H9 (cell line): ENCODE results near the gene NCAM1. TPM values are rescaled to one million over a fixed set of nuclear protein-coding genes. Genes with fewer than 3 reads are reported as not detected.

Experiments used
- DNase-seq: peaks from one replicate; pipeline ENCODE4 v3.0.0-alpha.2; 2017
- H2AFZ ChIP-seq: one replicate; pipeline ENCODE4 v1.6.1; 2013; ENCODE audit warnings: mild to moderate bottlenecking, low read length, control low read depth, moderate library complexity
- H2AK5ac ChIP-seq: 2 replicates; pipeline ENCODE4 v1.6.1; 2013; ENCODE audit warnings: low read length, control low read depth, mixed read lengths; ENCODE audit not compliant: insufficient read length
- H2BK120ac ChIP-seq: one replicate; pipeline ENCODE4 v1.6.1; 2013; ENCODE audit warnings: low read depth, mild to moderate bottlenecking, low read length, control low read depth, inconsistent platforms; ENCODE audit not compliant: poor library complexity, severe bottlenecking
- H2BK12ac ChIP-seq: 2 replicates; pipeline ENCODE4 v1.6.1; 2013; ENCODE audit warnings: low read length, control low read depth, mixed read lengths, low read depth; ENCODE audit not compliant: insufficient read length
- H2BK15ac ChIP-seq: 2 replicates; pipeline ENCODE4 v1.6.1; 2013; ENCODE audit warnings: low read depth, low read length, control low read depth
- H2BK20ac ChIP-seq: one replicate; pipeline ENCODE4 v1.6.1; 2013; ENCODE audit warnings: low read depth, mild to moderate bottlenecking, low read length, control low read depth, inconsistent platforms; ENCODE audit not compliant: poor library complexity, severe bottlenecking
- H2BK5ac ChIP-seq: 2 replicates; pipeline ENCODE4 v1.6.1; 2013; ENCODE audit warnings: low read length, control low read depth, mixed read lengths; ENCODE audit not compliant: insufficient read length
- H3K14ac ChIP-seq: 2 replicates; pipeline ENCODE4 v1.6.1; 2013; ENCODE audit warnings: low read length, control low read depth; ENCODE audit not compliant: insufficient read depth
- H3K18ac ChIP-seq: 2 replicates; pipeline ENCODE4 v1.6.1; 2013; ENCODE audit warnings: low read depth, mild to moderate bottlenecking, mixed read lengths, low read length, control low read depth; ENCODE audit not compliant: insufficient read length
- H3K23ac ChIP-seq: 2 replicates; pipeline ENCODE4 v1.6.1; 2013; ENCODE audit warnings: low read length, control low read depth, mixed read lengths, low read depth; ENCODE audit not compliant: insufficient read length
- H3K23me2 ChIP-seq: 2 replicates; pipeline ENCODE4 v1.6.1; 2013; ENCODE audit warnings: low read depth, mild to moderate bottlenecking, mixed read lengths, low read length, control low read depth; ENCODE audit not compliant: insufficient read length, poor library complexity, severe bottlenecking
- H3K27ac ChIP-seq: 2 replicates; pipeline ENCODE4 v1.5.1; 2013; ENCODE audit warnings: low read length, control low read depth, mixed read lengths, low read depth; ENCODE audit not compliant: insufficient read length
- H3K27me3 ChIP-seq: 2 replicates; pipeline ENCODE4 v1.6.1; 2013; ENCODE audit warnings: low read length, control low read depth, inconsistent platforms; ENCODE audit not compliant: insufficient read depth
- H3K4ac ChIP-seq: 2 replicates; pipeline ENCODE4 v1.6.1; 2013; ENCODE audit warnings: low read depth, mild to moderate bottlenecking, control low read depth, inconsistent platforms, low read length, moderate library complexity
- H3K4me1 ChIP-seq: 2 replicates; pipeline ENCODE4 v1.6.1; 2013; ENCODE audit warnings: low read length, control low read depth, inconsistent platforms; ENCODE audit not compliant: insufficient read depth
- H3K4me2 ChIP-seq: 2 replicates; pipeline ENCODE4 v1.6.1; 2013; ENCODE audit warnings: low read length, control low read depth, mixed read lengths; ENCODE audit not compliant: insufficient read length, insufficient read depth
- H3K56ac ChIP-seq: 2 replicates; pipeline ENCODE4 v1.6.1; 2013; ENCODE audit warnings: low read depth, mild to moderate bottlenecking, mixed read lengths, low read length, control low read depth; ENCODE audit not compliant: insufficient read length
- H3K79me1 ChIP-seq: 2 replicates; pipeline ENCODE4 v1.6.1; 2013; ENCODE audit warnings: low read depth, mild to moderate bottlenecking, moderate library complexity, low read length, control low read depth, inconsistent platforms; ENCODE audit not compliant: insufficient read depth, poor library complexity, severe bottlenecking
- H3K79me2 ChIP-seq: 2 replicates; pipeline ENCODE4 v1.6.1; 2013; ENCODE audit warnings: low read length, control low read depth, inconsistent platforms; ENCODE audit not compliant: insufficient read depth
- H3K9ac ChIP-seq: 2 replicates; pipeline ENCODE4 v1.6.1; 2013; ENCODE audit warnings: low read length, control low read depth, mixed read lengths; ENCODE audit not compliant: insufficient read length; ENCODE audit errors: extremely low read depth
- H3K9me3 ChIP-seq: one replicate; pipeline ENCODE4 v1.6.1; 2013; ENCODE audit warnings: low read depth, low read length, inconsistent platforms; ENCODE audit not compliant: control insufficient read depth
- H3T11ph ChIP-seq: one replicate; pipeline ENCODE4 v1.6.1; 2013; ENCODE audit warnings: mild to moderate bottlenecking, low read length, control low read depth, inconsistent platforms
- H4K20me1 ChIP-seq: one replicate; pipeline ENCODE4 v1.6.1; 2013; ENCODE audit not compliant: control insufficient read depth, insufficient read length, insufficient read depth
- H4K5ac ChIP-seq: 2 replicates; pipeline ENCODE4 v1.6.1; 2013; ENCODE audit warnings: low read depth, mild to moderate bottlenecking, mixed read lengths, low read length, control low read depth; ENCODE audit not compliant: insufficient read length
- H4K8ac ChIP-seq: replicated peaks from 2 replicates; pipeline ENCODE4 v1.6.1; 2013; ENCODE audit warnings: low read length, control low read depth, mixed read lengths, low read depth; ENCODE audit not compliant: insufficient read length
- H4K91ac ChIP-seq: 2 replicates; pipeline ENCODE4 v1.6.1; 2013; ENCODE audit warnings: low read depth, mild to moderate bottlenecking, moderate library complexity, mixed read lengths, low read length, control low read depth; ENCODE audit not compliant: insufficient read length
- H3K27ac Mint-ChIP-seq, 3 experiments: 2 replicates in 2 of 3; 3 replicates in 1 of 3; pipeline ENCODE4 v1.8.0; 2020 to 2021; ENCODE audit warnings: mixed read lengths in 3 of 3, mild to moderate bottlenecking in 1 of 3, moderate library complexity in 1 of 3
- H3K27me3 Mint-ChIP-seq: 2 replicates; pipeline ENCODE4 v1.8.0; 2021; ENCODE audit warnings: low read depth, mild to moderate bottlenecking, moderate library complexity, mixed read lengths
- H3K36me3 Mint-ChIP-seq, 3 experiments: 2 replicates in 2 of 3; 3 replicates in 1 of 3; pipeline ENCODE4 v1.8.0; 2020 to 2021; ENCODE audit warnings: low read depth in 3 of 3, mixed read lengths in 3 of 3; ENCODE audit not compliant: insufficient read depth in 1 of 3
- H3K4me1 Mint-ChIP-seq, 2 experiments: 2 replicates each; pipeline ENCODE4 v1.8.0; 2020; ENCODE audit warnings: mixed read lengths in 2 of 2
- H3K4me3 Mint-ChIP-seq, 2 experiments: 2 replicates in 1 of 2; 3 replicates in 1 of 2; pipeline ENCODE4 v1.8.0; 2020 to 2021; ENCODE audit warnings: mild to moderate bottlenecking in 2 of 2, mixed read lengths in 2 of 2, moderate library complexity in 1 of 2
- H3K9me3 Mint-ChIP-seq, 2 experiments: 2 replicates in 1 of 2; 3 replicates in 1 of 2; pipeline ENCODE4 v1.8.0; 2020; ENCODE audit warnings: mild to moderate bottlenecking in 2 of 2, mixed read lengths in 2 of 2, moderate library complexity in 1 of 2
- CTCF ChIP-seq: fragments of 200-600 bp; sonication (generic); conservative IDR thresholded peaks from 3 replicates; pipeline ENCODE4 v1.8.0; 2021; ENCODE audit warnings: antibody characterized with exemption, mild to moderate bottlenecking
- WGBS: extraction: QIAGEN DNeasy Blood & Tissue Kit; methylation state at CpG from one replicate; pipeline ENCODE4 v1.1.7; 2013; ENCODE audit warnings: missing lambda C conversion rate, low lambda C conversion rate, mixed read lengths; ENCODE audit not compliant: insufficient read length; ENCODE audit errors: extremely low coverage; 5-methylcytosine and 5-hydroxymethylcytosine counted together
- total RNA-seq: library from RNA; stranded (reverse); gene quantifications from 2 replicates; pipeline ENCODE4 v1.2.1, GENCODE V29; 2021

NCAM1 gene
- total RNA-seq, 1 experiment from 2014 or later, result 2.5 TPM

GRCh38 chr11:113271551-113272245 is 310.5 kb downstream of the NCAM1 start:
- Histone ChIP-seq H3T11ph (no peak overlapping the region), H2AFZ (no peak overlapping the region), H3K23ac (no peak overlapping the region), H2BK20ac (no peak overlapping the region), H2BK5ac (no peak overlapping the region), H4K5ac (no peak overlapping the region), H3K23me2 (no peaks in the 10 kb centered on the region), H3K4ac (no peak overlapping the region), H3K9ac (no peak overlapping the region), H3K79me1 (no peaks in the 10 kb centered on the region), H3K4me2 (no peak overlapping the region), H3K79me2 (no peaks in the 10 kb centered on the region), H2BK15ac (no peak overlapping the region), H3K14ac (no peak overlapping the region), H3K27me3 (no peaks in the 10 kb centered on the region), H3K18ac (no peak overlapping the region), H3K56ac (no peak overlapping the region), H3K4me1 (no peaks in the 10 kb centered on the region), H3K9me3 (no peaks in the 10 kb centered on the region), H2AK5ac (no peak overlapping the region), H4K91ac (no peak overlapping the region), H4K20me1 (no peaks in the 10 kb centered on the region), H4K8ac (no peak overlapping the region), H2BK12ac (no peak overlapping the region), H2BK120ac (no peak overlapping the region), H3K27ac (no peak overlapping the region)
- Mint-ChIP-seq H3K27me3 (no peaks in the 10 kb centered on the region; the same call in 1 of the 2 replicates), H3K9me3 (no peaks in the 10 kb centered on the region), H3K4me3 (no peak overlapping the region), H3K4me1 (peaks cover 3 to 4% of the 10 kb centered on the region in 2 experiments; a peak in 2 of 4 replicates), H3K27ac (no peak overlapping the region; a peak in 1 of 7 replicates), H3K36me3 (no peaks in the 10 kb centered on the region)
- no CpG with 5 or more reads among the region's 14 CpGs for WGBS
- TF ChIP-seq CTCF, result no peak
- no peak for DNase-seq
